Keratinocyte (primary cell): Measurements from ENCODE around the gene C19orf38.

Experiments
- EZH2 ChIP-seq: IDR thresholded peaks from one replicate; pipeline ENCODE4 v1.6.1; 2012; ENCODE audit warnings: inconsistent platforms, mild to moderate bottlenecking, low read length, moderate library complexity
- TF ChIP-seq, protein P1 (sequence below), 3 experiments: IDR thresholded peaks in 1 of 3; conservative IDR thresholded peaks in 1 of 3; optimal IDR thresholded peaks in 1 of 3; 2 replicates in 2 of 3; 3 replicates in 1 of 3; pipeline versions ENCODE3 to v1.5.1; 2011; ENCODE audit warnings: low read length in 3 of 3, mild to moderate bottlenecking in 3 of 3, moderate library complexity in 2 of 3, control low read depth in 1 of 3, inconsistent platforms in 1 of 3; ENCODE audit not compliant: insufficient read depth in 2 of 3; ENCODE audit errors: extremely low read depth in 1 of 3

DNA sequence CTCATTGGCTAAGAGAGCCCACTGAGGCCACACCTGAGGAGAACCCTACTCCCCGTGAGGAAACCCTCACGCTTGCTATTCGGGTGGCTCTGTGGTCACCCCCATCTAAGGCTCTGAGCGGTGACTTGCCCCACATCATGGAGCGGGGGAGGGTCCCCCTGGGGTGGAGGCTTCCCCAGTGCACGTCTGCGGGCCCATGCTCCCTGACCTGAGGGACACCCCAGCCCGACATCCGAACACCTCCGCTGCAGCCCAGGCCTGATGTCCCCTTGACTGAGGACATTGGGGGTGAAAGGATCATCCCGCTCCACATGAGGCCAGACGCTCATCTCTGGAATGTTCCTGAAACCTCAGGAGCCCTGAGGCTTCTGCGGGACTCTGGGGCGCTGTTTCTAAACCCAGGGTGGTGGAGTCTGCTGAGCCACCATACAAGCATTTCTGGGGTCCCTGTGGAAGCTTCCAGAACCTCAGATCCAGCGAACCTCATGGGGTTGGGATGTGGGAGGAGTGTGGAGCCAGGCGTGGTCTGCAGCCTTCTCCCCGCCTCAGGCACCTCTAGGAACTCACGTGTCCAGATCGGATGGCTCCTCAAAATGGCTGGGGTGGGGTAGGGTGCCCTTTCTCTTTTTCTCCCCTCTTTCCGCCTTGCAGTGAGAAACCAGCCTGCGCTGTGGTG is 32.1 kb upstream of the C19orf38 start:
- no peak for TF ChIP-seq EZH2
- TF ChIP-seq, protein P1, sequence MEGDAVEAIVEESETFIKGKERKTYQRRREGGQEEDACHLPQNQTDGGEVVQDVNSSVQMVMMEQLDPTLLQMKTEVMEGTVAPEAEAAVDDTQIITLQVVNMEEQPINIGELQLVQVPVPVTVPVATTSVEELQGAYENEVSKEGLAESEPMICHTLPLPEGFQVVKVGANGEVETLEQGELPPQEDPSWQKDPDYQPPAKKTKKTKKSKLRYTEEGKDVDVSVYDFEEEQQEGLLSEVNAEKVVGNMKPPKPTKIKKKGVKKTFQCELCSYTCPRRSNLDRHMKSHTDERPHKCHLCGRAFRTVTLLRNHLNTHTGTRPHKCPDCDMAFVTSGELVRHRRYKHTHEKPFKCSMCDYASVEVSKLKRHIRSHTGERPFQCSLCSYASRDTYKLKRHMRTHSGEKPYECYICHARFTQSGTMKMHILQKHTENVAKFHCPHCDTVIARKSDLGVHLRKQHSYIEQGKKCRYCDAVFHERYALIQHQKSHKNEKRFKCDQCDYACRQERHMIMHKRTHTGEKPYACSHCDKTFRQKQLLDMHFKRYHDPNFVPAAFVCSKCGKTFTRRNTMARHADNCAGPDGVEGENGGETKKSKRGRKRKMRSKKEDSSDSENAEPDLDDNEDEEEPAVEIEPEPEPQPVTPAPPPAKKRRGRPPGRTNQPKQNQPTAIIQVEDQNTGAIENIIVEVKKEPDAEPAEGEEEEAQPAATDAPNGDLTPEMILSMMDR (optimal IDR thresholded peaks at IDR 0.05 in 1 of 3, IDR thresholded peaks at IDR 0.05 in 1 of 3, conservative IDR thresholded peaks at IDR 0.05 in 1 of 3; ENCODE audit: extremely low read depth in 1 of 3, insufficient read depth in 2 of 3, low read length in 3 of 3): no peak
